Measurements from ENCODE around the gene GOLGA6A.
A peak's percentile ranks its signal among the peaks of the same experiment; 100 is the strongest.
"Not testable (repeated sequence)": the region's sequence is repeated elsewhere in the genome, so short reads cannot be mapped to it uniquely, and the experiment has no call there.

Gene GOLGA6A, protein sequence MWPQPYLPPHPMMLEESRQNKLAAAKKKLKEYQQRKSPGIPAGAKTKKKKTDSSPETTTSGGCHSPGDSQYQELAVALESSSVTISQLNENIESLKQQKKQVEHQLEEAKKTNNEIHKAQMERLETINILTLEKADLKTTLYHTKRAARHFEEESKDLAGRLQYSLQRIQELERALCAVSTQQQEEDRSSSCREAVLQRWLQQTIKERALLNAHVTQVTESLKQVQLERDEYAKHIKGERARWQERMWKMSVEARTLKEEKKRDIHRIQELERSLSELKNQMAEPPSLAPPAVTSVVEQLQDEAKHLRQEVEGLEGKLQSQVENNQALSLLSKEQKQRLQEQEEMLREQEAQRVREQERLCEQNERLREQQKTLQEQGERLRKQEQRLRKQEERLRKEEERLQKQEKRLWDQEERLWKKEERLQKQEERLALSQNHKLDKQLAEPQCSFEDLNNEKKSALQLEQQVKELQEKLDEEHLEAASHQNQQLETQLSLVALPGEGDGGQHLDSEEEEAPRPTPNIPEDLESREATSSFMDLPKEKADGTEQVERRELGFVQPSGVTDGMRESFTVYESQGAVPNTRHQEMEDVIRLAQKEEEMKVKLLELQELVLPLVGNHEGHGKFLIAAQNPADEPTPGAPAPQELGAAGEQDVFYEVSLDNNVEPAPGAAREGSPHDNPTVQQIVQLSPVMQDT

DNA sequence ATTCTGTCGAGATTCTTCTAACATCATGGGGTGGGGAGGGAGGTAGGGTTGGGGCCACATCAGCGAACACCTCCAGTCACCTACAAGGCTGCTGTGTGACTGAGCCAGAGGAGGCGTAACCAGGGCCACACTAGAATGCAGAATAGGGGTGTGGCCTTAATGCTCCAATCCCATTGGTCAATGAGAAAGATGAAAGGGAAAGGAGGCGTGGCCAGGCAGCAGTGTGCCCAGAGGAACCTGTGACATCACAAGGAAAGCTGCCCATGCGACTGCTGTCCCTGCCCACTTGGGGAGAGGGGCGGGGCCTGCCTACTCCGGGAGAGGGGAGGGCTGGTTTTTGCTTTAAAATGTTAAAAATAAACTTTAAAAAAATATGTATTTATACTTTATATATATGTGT is at the start of gene GOLGA6A:
TSS of gene GOLGA6A (minus strand) at position 101 of the 400 bp plus-strand sequence. CDS start at position 60, 41 bp downstream.
- not testable (repeated sequence) for DNase-seq

DNA sequence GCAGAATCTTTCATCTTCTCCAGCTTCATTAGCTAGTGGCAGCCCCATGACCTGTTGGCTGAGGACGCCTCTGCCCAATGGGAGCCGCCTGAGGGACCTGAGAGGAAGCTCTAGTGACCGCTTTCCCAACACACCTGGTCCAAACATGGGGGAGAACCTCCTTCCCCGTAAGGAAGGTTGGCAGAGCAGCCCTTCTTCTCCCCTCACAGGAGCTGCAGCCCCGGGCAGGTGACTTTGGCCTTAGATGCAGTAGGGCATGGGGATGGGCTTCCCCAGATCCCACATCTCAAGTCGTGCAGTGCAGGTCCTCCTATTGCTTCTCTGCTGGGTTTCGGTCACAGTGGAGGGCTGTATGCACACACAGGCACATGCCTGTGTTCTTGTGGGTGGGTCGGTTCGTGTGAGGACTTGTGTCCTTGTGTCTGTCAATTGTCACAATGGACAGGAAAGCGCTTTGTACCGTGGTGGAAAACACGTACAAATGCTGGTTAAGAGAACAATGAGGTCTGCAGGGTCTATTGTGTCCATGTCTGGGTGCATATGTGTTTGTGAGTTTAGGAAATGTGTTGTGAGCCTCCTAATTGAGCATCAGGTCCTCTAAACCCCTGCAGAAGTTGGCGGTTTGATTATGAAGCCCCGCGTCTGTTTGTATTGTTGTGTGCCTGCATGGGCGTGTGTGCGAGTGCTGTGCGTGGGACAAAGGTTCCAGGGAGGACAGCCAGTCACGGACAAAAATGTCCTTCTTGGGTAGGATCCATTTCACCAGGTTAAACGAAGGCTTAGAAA is 49.5 kb upstream of the GOLGA6A start:
- DNase-seq = no peak

DNA sequence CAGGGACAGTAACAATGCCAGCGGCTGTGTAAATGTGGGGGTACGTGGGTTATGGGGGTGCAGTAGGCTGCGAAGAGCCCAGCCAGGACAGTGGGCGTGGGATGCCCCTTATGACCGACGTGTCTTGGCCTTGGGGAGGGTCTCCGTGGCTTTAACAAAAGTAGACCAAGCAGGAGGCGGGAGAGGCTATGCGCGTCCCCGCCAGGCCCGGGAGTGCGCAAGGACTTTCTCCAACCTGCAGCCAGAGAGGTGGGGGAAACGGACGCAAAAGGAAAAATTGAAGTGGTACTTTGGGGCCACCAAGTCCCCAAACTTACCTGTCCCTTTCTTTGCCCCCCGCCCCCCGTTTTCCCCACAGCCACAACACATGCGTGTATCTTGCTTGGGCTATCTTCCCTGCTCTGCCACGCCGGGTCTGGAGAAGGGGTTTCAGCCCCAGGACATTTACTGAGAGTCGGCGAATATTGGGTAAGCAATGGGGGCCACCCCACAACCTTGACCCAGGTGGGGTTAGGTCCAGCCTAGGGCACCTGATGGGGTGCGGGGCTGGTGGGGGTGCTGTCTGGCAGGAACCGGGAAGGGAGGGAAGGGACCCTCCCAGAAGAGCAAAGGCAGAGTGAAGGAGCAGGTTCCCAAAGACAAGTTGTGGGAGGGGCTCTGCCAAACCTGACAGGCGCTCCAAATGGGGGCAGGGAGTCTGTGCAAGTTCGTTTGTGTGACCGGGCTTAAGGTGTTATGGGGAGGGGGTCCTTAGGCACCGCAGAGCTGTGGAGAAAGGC is 48.7 kb upstream of the GOLGA6A start:
- DNase-seq = no peak

DNA sequence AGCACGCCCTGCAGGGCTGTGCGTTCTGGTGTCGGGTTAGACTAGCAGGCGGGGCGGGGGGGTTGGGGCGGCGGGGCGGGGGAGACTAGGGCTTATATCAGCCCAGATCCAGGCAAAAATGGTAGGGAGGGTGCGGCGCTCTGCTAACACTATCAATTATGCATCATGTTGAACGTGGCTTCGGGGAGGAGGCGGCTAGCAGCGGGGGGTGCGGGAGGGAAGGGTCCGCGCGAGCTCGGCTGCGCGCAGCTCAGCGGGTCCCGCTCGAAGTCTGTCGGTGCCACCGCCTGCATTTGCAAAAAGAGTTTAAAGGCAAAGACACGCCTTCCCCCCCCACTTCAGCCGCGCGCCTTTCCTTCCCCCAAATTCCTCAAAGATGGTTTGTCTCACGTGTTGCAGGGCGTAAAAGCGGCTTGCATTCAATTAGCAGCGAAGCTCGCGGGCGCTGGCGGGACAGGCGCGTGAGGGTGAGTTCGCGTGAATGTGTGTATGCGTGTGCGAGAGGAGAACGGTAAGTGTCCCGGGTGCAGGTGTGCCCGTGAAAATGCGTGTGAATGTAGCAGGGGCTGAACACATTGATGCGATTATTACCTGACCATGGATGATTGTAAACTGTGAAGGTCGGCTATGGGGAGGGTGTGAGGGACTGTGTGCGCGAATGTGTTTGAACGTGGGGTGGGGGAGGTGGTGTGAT is 48.0 kb upstream of the GOLGA6A start, which contains the start of gene ISLR2:
TSS of gene ISLR2 (plus strand) at position 432 of the 694 bp plus-strand sequence. CDS start 2,169 bp downstream, outside the sequence.
- no peak for DNase-seq

DNA sequence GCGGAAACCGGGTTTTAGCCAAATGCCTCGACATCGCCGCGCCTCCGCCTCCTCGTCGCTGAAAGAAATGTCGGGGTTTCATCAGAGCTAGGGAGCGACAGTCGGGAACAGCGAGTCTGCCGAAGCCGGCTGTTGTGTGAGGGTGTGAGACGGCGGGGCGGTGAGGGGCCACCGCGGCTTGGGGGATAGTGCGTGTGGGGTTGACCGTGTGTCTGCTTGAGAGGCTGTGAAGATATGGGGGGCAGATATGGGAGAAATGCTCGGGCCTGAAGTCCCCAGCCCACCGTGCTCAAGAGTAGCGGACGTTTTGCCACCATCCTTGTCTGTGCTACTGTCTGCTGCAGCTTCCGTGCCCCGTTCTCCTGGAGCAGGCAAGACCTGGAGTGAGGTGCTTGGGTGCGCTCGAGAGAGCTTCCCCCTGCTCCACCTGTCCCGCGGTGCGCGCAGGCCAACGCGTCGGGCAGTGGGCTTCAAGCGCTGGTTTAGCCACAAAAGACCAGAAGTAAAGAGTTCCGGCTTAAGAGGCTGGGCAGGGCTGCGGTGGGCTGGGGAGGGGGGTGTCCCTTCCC is 47.3 kb upstream of the GOLGA6A start:
- DNase-seq = no peak

DNA sequence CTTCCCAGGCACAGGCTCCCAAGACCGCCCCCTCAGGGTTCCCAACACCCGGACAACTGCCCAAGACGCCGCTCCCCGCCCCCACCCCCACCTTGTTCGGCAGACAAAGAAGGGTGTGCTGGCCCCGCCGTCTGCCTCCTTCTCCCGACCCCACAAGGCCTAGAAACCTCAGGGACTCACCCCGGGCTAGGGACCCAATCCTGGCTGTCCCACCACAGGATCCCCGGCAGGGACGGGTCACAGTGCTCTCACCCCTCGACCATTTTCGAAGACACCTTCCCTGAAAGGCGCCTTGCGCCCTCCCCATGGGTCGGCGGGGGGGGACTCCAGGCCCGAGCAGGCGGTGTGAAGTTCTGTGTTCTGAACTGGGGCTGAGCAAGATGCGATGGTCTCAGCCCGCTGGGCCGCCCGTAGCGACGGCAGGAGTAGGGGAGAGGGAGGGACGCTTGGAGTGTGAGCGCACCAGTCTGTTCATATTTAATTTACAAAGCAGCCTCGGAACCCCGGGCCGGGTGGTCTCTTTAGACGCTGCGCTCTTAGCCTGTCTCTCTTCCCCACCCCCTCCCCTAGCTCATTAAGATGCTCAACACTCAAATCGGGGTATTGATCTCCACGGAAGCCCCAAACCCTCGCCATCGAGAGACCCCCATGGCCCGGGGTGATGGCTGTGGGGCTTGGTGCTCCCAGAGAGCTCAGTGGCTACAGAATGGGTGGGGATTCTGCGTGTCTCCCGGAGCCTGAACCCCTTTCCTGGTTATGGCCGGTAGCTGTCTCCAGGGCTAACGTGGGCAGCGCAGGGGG is 46.6 kb upstream of the GOLGA6A start:
- no peak for DNase-seq

DNA sequence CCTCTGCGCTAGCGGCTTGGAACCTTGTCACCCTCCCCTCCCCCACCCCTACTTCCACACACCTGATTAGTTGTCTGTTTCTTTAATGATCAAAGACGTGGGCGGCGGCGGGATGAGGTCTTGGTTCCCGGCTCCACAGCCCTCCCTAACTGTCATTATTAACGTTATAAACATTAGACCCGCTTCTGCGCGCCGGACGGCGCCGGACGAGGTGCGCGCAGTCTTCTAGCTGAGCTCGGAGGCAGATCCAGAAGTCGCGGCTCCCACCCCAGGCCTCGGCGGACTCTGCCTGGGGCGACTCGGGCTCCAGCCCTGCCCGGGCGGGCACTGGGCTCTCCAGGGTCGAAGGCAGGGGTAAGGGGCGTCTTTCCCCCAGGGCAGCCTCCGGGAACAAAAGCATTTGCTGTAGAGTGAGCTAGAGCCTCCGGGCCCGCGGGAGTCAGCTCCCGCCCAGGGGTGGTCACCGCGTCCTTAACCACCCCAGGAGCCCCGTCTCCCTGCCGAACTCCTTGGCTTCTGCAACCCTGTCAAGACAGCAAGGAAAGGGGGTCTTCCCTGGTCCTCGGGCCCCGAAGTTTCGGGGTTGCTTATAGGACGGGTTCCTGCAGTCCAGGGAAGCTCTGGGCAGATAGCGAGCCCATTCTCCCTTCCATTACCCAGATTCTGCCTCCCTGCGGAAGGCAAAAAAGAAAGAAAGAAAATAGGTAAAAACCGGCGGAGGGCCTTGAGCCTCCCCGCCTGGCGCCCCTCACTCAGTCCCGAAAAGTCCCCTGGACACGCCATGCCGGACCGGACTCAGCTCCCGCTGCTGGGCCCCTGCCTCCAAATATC is 45.8 kb upstream of the GOLGA6A start:
- DNase-seq = no peak

DNA sequence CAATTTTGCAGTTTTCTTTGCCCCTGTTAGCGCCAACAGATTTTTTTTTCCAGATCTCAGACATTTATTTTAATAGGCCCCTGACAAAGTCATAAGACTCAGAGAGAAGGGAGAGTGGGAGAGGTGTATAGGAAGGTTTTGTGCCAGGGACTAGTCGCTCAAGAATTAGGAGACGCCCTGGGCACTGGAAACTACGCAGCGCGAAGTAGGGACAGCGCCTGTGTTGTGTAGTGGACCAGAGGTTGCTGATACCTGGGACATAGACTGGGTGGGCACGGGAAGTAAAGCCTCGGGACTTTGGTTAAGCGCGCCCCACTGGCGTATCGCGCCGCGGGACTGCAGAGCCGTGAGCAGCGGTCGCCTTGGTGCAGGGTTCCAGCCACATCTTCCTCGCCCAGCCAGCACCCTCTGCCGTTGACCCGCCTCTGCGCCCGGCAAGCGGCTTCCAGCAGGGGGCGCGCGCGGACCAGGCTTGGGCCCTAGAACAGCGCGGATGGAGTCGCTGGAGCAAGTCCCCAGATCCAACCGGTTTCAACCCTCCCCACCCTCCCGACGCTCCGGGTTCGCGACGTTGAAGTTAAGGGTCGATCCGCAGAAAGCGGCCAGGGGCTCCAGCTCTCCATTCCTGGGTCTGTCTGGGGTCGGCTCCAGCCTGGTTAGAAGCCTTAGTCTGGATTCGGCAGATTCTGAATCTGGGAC is 45.1 kb upstream of the GOLGA6A start:
- peak; percentile 75 to 77 for DNase-seq

DNA sequence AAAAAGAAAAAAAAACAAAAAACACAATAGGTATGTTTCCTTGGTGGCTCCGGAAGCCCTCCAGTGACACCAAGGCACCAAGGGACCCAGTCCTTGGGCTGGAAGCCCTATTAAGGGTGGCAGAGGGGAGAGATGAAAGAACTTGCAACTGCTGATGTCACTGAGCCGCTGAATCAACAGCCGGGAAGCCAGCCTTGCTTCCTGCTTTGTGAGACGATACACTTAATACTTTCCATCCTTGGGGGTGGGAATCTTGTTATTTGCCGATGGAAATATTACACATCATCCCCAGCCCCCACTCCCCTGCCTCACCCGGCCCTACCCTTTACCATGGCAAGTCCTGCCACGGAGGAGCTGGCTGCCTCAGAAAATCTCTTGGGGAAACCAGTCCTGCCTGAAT is 42.4 kb upstream of the GOLGA6A start:
- DNase-seq = no peak

DNA sequence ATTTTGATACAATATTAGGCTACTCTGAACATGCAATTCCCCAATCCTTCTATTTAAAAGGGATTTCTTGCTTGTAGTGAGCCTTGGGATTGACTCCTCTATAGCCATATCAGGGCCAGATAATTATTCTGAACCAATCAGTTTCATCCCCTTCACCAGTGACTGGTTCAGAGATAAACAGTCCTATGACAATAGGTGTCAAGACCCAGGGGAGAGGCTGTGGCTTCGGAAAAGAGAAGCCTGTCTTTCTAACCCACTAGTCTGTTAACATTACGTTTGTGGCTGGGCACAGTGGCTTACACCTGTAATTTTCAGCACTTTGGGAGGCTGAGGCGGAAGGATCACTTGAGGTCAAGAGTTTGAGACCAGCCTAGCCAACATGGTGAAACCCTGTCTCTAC is 41.8 kb upstream of the GOLGA6A start:
- DNase-seq = no peak

DNA sequence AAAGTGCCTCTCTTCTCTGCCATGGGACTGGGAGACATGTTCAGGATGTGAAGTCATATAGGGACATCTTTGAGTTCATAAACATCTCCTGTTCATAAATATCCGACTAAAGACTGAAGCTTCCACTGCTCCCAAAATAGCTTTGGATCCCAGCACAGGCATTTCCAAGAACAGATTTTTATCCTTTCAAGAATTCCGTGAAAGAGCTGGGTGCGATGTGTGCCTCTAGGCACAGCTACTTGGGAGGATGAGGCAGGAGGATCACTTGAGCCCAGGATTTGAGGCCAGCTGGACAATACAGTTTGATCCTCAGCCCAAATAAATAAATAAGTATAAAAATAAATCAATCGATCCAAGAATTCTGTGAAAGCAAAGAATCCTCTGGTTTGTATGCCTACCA is 41.3 kb upstream of the GOLGA6A start:
- no peak for DNase-seq

DNA sequence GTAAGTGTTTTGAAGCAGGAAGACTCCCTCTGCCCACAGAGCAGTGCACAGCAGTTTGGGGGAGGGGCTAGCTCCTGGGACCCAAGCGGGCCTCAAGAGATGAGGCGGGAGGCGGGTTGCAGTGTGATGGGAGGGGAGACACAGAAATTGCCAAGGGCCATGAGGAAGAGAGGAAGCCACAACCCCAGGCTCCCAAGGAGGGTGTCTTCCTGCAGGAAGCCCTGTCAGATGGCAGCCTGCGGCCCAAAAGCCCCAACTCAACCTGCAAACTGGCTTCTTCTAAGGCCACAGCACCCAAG is 40.7 kb upstream of the GOLGA6A start:
- DNase-seq = no peak

DNA sequence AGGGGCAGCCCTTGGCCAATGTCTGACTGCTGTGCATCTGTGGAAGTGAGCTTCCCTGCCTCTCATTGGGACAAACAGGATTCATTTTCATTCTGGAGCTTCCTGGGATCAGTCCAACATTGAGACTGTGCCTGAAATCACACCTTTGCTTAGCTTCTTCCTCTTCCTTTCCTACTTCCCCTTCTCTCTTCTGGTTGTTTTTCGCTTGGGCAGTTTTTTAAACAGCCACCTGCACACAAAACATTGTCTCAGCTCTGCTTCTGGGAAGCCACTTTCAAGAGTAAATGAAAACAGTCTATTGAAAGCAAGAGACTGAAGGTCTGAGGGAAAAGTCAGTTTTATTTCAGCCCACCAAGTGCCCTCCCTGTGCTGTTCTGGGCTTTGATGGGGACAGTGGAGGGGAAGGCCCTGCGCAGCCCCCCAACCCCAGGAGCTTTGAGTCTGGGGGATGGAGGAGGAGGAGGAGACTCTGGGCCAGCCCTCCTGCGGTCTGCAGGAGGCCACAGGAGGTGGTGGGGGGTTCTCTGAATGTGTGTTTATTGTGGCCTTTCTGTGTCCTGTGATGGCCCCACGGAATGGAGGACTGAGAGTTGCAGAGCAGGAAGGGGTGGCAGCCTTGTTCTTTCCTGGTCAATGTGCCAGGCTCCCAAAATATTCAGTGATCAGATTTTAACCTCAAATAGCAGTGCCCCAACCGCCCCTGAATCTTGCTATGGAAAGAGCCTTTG is 40.2 kb upstream of the GOLGA6A start:
- no peak for DNase-seq

DNA sequence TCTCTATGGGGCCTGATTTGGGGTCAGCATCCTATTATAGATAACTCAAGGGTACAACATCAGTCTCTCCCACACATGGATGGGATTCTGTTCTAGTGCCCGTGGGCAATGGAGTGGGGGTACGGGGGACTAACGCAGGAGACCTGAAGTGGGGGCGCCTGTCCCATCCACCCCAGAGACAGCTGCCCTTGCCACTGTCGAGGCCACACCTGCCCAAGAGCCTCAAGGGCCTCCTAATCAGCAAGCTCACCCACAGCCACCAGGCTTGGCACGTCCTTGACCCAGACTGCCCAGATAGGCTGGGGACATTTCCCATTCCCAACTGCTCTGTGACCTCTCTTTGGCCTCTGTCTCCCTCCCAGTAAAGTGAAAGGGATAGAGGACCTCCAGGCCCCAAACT is 39.5 kb upstream of the GOLGA6A start:
- no peak for DNase-seq

DNA sequence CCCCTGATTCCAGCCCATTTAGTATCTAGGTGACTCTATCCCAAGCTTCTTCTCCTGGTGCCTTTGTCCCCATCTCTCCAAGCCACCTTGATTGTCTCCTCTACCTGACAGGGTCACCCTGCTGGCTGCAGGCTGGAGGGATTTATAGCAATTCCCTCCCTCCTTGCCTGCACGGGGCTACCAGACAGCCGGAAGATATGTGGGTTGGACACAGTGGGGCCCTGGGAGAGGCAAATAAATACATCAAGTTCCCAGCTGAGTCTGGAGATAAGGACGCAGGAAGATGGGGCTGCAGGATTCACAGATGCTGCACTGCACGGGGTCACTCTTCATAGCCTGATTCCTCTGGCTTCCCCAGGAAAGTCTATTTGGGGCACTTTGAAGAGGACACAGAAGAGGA is 38.7 kb upstream of the GOLGA6A start:
- no peak for DNase-seq

DNA sequence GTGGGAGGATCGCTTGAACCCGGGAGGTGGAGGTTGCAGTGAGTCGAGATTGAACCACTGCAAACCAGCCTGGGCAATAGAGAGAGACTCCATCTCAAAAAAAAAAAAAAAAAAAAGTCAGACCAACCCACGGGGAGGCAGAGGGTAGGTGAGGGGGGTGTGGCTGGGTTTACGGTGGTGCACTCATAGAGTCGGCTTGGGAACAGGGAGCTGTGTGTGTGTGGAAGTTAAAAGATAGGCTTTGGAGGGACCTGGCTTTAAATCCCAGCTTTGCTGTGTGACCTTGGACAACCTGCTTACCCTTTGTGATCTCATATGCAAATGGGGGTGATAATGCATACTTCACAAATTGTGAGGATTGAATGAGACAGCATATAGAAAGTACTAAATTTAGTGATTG is 38.1 kb upstream of the GOLGA6A start:
- no peak for DNase-seq

DNA sequence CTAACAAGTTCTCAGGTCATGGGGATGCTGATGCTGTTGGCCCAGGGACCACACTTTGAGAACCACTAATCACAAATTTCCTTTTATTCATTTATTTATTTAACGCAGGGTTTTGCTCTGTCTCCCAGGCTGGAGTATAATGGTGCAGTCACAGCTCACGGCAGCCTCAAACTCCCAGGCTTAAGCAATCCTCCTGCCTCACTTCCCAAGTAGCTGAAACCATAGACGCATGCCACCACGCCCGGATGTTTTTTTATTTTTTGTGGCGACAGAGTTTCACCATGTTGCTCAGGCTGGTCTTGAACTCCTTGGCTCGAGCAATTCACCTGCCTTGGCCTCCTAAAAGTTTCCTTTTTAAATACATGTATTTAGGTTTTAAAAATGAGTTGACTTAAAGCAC is 27.4 kb upstream of the GOLGA6A start:
- DNase-seq = no peak

DNA sequence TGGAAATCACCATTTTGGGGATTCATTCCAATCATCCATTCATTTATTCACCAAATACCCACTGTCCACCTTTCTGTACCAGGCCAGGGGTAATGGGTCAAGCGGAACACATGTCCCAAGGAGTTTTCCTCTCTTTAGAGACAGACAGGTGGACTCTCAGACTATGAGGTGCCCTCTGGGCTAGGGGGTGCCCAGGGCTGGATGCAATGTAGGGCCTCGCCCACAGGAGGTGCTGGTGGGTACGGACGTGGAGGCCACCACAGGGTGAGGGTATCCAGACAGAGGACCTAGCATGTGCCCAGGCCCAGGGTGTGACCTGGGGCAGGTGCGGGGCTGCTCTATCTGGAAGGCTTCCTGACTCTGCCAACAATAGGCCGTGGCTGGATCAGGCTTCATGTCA is 26.3 kb upstream of the GOLGA6A start:
- not testable (repeated sequence) for DNase-seq

DNA sequence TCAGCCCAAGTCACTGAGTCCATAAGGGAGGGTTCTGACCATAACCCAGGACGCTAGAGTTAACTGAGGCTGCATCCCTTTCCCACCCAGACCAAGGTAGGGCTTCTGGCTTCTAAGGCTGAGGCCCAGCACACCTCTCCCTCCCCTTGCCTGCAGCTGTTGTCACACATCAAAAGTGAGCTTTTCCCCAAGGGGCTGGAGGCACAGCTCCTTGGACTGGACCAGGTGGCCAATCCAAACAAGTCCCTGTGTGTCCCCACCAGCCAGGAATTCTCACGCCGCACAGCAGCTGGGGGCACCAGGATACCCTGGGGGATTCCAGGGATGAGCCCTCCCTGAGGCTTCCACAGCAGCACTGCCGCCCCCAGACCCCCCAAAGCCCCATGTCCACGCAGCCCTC is 25.8 kb upstream of the GOLGA6A start:
- DNase-seq = no peak
